ENCODE results near the gene EDN1.
"Not testable (repeated sequence)": the region's sequence is repeated elsewhere in the genome, so short reads cannot be mapped to it uniquely, and the experiment has no call there.

Gene EDN1

DNA sequence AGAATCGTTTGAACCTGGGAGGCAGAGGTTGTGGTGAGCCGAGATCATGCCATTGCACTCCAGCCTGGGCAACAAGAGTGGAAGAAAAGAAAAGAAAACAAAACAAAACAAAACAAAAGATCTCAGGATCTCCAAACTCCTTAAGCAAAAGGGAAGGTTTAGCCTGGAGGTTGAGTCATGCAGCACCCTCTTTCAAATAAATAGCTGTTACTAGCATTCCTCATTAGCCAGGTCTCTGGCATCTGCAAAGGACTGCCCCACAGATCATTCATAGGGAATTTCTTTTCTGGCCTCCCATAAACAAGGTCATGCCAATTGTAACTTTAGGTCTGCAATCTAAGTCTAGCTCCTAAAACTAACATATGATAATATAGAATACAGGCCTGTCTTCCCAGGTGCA, 37.2 kb downstream of the EDN1 start:
- DNase-seq (ENCODE audit: low read depth) = no peak

GRCh38 chr6:12327988-12328387, 37.8 kb downstream of the EDN1 start:
- no peak for DNase-seq (ENCODE audit: low read depth)

DNA sequence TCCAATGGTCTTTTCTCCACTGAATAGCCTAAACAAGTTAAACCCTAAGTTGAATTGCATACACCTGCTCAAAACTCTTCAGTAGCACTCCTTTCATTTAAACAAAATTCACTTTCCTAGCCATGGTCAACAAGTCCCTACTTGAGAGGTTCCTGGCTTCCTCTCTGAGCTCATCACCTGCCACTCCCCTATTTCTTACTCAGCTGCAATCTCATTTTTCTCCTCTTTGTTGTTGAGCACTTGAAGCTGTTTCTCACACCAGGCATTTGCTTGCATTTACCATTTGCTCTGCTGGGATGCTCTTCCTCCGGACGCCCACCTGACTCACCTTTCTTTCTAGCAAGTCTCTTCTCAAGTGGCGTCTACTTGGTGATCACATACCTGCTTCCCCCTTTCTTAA, 38.5 kb downstream of the EDN1 start:
- no peak for DNase-seq (ENCODE audit: low read depth)

DNA sequence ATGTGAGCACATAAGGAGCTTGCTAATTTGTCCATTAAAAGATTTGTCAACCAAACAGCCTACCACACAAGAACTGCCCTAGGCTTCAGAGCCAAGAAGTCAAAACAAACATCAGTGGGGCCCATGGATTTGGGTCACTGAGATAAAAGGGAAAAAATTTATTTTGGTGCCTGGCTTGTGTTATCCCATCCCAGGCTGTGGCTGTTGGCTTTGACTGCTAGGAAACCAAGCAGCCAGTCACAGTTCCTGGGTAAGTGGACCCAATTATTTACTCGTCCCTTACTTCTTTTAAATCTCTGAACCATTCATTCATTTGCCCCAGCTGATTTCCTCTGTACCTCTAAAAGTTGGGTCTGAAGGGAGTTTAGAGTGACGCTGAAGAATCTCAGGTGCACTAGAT, 41.3 kb downstream of the EDN1 start:
- DNase-seq (ENCODE audit: low read depth) = no peak

GRCh38 chr6:12331951-12332749, 42.0 kb downstream of the EDN1 start:
- DNase-seq (ENCODE audit: low read depth) = no peak

- not testable (repeated sequence) for DNase-seq (ENCODE audit: low read depth)
Observed at GRCh38 chr6:12332750-12333079, 42.6 kb downstream of the EDN1 start.

GRCh38 chr6:12333128-12333527, 43.0 kb downstream of the EDN1 start:
- DNase-seq (ENCODE audit: low read depth) = no peak

DNA sequence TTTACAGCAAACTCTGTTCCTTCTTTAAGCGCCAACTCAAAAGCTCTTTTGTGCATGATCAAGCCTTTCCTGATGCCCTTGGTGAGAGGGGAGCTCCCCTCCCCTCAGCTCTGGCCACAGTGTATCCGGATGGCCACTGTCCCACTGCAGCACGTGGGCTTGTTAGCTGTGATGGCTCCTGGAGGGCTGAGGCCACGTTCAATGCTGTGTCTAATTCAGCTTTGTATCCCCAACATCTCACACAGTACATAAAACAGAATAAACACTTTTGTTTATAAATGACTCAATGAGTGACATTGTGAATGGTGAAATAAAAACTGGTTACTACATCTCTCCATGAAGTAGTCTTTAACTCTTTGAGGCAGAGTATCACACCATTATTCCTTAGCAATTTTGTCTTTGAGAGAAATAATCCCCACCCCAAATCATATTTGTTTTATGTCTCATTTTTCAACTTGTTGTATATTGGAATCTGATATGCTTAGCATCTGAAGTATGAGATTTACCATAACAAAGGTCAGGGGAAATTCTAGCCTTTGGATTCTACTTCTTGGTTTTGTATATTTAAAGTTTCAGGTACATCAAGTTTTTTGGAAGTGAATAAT, 44.5 kb downstream of the EDN1 start:
- no peak for DNase-seq (ENCODE audit: low read depth)

DNA sequence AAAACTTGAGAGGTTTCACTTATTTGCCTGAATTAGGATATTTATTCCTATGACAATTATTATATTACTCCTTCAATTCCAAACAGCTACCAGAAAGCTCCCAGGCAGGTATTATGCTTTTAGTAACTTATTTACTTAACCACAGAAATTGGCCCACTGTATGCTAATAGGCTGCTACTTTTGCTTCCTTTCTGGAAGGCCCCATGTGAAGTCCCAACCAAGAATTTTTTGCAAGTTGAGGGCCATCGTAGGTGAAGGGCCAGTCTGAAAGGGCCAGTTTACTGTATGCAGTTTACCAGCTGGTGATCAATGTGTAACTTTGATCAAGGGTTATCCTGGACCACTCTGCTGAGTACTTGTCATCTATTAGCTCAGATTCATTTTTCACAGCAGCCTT, 45.0 kb downstream of the EDN1 start:
- no peak for DNase-seq (ENCODE audit: low read depth)

DNA sequence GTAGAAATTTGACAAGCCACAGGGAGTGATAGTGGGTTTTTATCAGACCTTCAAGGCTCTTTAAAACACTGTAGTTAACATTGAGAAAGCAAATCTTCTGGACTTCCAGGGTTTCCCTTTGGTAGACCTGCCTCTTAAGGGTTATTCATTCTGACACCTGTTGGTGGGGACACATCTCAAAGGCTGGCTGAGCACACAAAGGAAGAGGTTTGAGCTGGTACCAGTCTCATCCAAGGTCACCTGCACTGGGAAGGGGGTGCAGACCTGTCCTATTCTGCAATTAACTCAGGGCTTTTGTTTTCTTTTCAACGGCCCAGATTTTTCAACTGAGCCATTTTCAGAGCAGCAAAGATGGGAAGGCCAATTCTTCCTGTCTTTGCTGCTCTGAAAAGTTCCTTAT, 45.6 kb downstream of the EDN1 start:
- no peak for DNase-seq (ENCODE audit: low read depth)

DNA sequence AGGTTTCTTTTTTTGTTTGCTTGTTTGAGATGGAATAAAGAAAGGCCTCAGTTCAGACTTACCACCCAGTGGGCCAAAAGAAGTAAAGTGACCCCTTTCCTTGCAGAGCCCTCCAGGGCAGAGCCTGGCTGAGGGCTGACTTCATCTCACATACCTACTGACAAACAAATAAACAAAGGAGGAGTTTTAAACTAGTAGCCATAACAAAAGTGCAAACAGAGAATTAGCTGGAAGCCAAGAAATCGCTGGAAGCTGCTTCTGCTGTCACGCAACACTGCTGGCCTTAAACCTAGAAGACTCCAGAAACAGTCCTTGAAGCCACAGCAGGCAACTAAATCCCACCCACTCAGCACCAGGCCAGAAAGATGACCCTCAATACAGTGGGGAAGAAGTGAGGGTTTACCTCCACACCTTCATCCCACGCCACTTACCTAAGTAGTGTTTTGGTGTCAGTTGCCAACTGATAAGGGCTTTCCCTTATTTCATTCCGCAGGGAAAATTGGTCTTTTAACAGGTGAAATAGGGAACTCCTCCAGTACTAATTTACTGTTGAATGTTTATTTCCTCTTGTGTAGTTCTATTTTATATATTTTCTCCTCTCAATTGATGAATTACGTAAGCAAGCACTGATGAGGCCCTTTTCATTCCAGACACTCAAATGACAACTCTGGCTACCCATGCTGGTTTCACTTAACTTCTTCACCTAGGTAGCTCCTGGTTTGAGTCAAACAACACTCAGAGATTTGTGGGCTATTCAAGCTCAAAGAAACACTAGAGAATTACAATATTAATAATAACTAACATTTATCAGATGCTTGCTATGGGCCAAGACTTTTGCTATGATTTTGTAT, 46.2 kb downstream of the EDN1 start:
- no peak for DNase-seq (ENCODE audit: low read depth)

GRCh38 chr6:12339022-12339421, 48.9 kb downstream of the EDN1 start:
- no peak for DNase-seq (ENCODE audit: low read depth)

DNA sequence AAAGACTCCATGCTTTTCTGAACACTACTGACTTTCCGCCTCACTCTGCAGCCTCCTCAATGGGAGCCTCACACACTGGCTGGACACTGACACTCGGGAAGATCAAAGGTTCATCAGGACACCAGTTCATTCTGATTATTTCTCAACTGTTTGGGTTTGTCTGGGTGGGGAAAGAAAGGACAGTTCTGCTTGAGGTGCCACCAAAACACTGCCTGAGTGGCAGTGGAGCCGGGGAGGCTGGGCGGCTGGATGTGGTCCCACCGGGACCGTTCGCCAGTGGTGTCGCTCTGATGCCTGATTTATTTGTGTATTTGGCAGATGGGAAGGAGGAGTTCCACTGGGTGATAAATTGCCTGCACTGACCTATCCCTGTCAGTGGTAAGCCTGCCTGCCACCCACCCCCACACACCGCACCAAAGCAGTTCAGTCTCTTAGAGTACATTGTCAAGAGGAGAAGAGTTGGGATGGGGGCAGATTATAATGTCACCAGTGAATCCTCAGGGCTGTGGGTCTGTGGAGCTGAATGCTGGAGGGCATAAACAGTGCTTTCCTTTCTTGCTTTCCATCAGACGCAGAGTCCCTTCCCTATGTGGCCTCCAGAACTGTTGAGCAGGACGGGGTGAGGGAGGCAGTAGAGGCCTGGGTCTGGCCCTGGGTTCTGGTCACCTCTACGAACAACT, 49.8 kb downstream of the EDN1 start:
- no peak for DNase-seq (ENCODE audit: low read depth)

GRCh38 chr6:12340488-12340818, 50.3 kb downstream of the EDN1 start:
- no peak for DNase-seq (ENCODE audit: low read depth)

GRCh38 chr6:12342664-12343063, 52.5 kb downstream of the EDN1 start:
- DNase-seq (ENCODE audit: low read depth) = no peak

- DNase-seq (ENCODE audit: low read depth) = no peak
Observed at GRCh38 chr6:12343122-12343439, 52.9 kb downstream of the EDN1 start.

GRCh38 chr6:12343440-12344162, 53.4 kb downstream of the EDN1 start:
- no peak for DNase-seq (ENCODE audit: low read depth)

GRCh38 chr6:12344296-12344695, 54.1 kb downstream of the EDN1 start:
- DNase-seq (ENCODE audit: low read depth) = no peak

DNA sequence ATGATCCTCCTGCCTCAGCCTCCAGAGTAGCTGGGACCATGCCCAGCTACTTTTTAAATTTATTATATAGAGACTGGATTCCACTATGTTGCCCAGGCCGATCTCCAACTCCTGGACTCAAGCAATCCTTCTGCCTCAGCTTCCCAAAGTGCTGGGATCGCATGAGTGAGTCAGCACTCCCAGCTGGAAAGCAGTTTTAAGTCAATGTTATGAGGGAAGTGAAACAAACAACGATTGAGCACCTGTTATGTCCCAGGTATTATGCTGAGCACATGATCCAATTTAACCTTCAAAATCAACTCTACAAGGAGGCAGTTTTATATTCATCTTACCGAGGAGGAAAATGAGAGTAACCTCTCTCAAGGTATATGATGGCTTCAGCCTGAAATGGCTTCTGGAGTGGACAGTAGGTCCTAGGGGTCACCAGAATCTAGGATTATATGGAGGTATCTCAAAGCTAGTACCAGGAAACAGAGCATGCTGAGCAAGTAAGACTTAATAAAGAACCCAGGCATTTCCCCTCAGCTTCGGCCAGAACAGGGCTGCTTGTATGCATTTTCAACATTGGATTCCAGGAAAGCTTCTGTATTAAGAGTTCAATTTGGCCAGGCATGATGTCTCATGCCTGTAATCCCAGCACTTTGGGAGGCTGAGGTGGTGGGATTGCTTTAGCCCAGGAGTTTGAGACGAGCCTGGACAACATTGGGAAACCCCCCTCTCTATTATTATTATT, 55.0 kb downstream of the EDN1 start:
- DNase-seq (ENCODE audit: low read depth) = no peak

DNA sequence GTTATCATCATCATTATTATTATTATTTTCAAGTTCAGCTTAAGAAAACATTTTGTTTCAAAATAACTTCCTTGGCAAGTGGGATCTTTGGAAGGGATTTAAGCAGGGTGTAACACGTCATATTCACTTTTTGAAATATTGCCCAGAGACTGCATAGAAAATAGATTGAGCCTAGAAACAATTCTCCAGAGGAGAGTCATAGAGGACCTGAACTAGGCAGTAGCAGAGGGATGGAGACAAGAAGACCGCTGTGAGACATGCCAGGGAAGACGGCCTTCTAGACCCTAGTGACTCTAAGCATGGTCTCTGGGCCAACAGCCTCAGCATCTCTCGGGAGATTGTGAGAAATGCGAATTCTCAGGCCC, 55.5 kb downstream of the EDN1 start:
- no peak for DNase-seq (ENCODE audit: low read depth)

All from stimulated activated CD8-positive, alpha-beta memory T cell treated with anti-CD3 and anti-CD28 coated beads, Interleukin-4, amount 100 ng/mL, for 24 hours (primary cell).